ENCODE results near the gene FAM234B. TPM values are rescaled to one million over a fixed set of nuclear protein-coding genes. Genes with fewer than 3 reads are reported as not detected.

FAM234B gene
- polyA plus RNA-seq, 1 donor (not counting 4 experiments of a cell fraction or from before 2014, with no cell fraction given), result 4.5 TPM

DNA sequence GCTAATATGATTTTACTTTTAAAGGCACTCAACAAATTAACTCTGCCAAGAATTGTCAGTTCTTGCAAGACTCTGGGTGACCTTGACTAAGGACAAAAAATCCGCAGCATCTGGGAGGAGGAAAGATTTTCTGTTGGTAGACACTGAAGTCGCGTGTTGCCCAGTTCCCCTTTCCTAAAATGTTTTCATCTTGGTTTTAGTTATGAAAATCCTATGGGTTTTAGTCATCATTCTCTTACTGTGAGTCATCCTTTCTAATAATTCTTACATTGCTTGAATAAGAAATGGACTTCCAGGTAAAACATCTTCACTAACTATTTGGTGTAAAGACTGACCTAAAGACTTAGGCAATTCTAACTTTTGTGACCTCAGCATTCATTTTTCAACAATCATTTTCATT lies 50.2 kb downstream of the FAM234B start:
- Histone ChIP-seq H3K36me3 (ENCODE audit: control insufficient read depth in 2 of 2, extremely low read depth in 1 of 2, insufficient read depth in 2 of 2, low read length in 2 of 2) (no peaks in the 10 kb centered on the region), H3K27ac (ENCODE audit: control insufficient read depth, insufficient read depth, low read length) (peak overlapping the region; percentile 75), H3K4me3 (ENCODE audit: control insufficient read depth in 2 of 3, extremely low read depth in 1 of 3, insufficient read depth in 2 of 3, low read depth in 1 of 3, low read length in 3 of 3) (peak overlapping the region in 1 of 3 experiments; percentile 41), H4K20me1 (ENCODE audit: control insufficient read depth, extremely low read depth, insufficient read depth, low read length) (no peaks in the 10 kb centered on the region), H3K9me1 (ENCODE audit: control insufficient read depth, extremely low read depth, insufficient read depth, low read length) (no peaks in the 10 kb centered on the region), H2AFZ (ENCODE audit: control insufficient read depth, low read length) (peak overlapping the region; percentile 49), H3K27me3 (ENCODE audit: control insufficient read depth, extremely low read depth, insufficient read depth, low read length) (no peaks in the 10 kb centered on the region), H3K9ac (ENCODE audit: control insufficient read depth, extremely low read depth, insufficient read depth, low read length) (peak overlapping the region; percentile 31), H3K79me2 (ENCODE audit: control insufficient read depth, insufficient read depth, low read length) (no peaks in the 10 kb centered on the region), H3K4me1 (ENCODE audit: control insufficient read depth, extremely low read depth, insufficient read depth, low read length) (peaks cover 40% of the 10 kb centered on the region), H3K9me3 (ENCODE audit: control insufficient read depth, low read depth, low read length) (no peaks in the 10 kb centered on the region), H3K4me2 (ENCODE audit: control insufficient read depth, extremely low read depth, insufficient read depth, low read depth, low read length) (peak overlapping the region; percentile 88)
- dilution Hi-C loops (cut with MboI; ENCODE audit: extremely low pct_ligation_motif_present, low sequenced_read_pairs), result no loop called here
- FAIRE-seq (peak; percentile 65), DNase-seq (ENCODE audit: low read depth, low spot score) (no peak)
- TF ChIP-seq CTCF (optimal IDR thresholded peaks at IDR 0.05 in 1 of 3, IDR thresholded peaks at IDR 0.05 in 1 of 3, conservative IDR thresholded peaks at IDR 0.05 in 1 of 3; ENCODE audit: extremely low read depth in 1 of 3, insufficient read depth in 2 of 3, low read length in 3 of 3) (no peak), EZH2 (IDR thresholded peaks at IDR 0.05; ENCODE audit: low read length) (no peak)

DNA sequence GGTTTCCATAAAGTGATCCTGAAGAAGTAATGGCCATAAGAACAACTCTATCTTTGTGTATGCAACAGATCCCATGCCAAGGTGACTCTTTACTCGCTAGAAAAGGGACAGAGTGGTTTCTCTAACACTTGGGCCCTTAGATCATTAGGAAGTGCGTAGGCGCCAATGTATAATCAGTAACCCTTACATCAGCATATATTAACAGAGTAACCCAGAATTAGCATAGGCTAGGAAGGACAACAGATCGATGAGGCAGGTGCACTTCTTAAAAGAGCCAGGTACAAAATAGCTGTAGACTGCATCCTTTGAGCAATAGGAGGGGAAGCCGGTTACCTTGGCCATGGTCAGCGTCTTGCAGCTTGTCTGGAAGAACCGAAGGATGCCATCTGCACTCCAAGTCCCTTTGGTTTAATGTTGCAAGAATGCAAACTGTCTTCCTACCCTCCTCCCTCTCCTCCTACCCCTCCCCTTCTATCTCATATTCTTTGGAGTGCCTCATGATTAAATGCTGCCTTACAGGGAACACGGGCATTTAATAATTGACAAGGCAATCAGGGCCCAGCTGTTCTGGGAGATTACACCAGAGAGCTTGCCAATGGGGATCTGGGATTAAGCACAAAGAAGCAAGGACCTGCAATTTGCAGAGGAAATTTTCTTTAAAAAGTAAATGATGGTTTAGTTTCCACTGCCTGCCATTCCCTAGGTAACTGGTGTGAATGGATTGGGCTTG lies 51.2 kb downstream of the FAM234B start:
- Histone ChIP-seq H3K4me1 (ENCODE audit: control insufficient read depth, extremely low read depth, insufficient read depth, low read length) (peaks cover 51% of the 10 kb centered on the region), H3K27ac (ENCODE audit: control insufficient read depth, insufficient read depth, low read length) (no peak overlapping the region)

More for the DNA sequence above, 51.2 kb downstream of the FAM234B start:
- dilution Hi-C loops (cut with MboI; ENCODE audit: extremely low pct_ligation_motif_present, low sequenced_read_pairs), result no loop called here
- no peaks in the 10 kb centered on the region for H3K27me3 ChIP-seq (ENCODE audit: control insufficient read depth, extremely low read depth, insufficient read depth, low read length)
- no peak overlapping the region for H2AFZ ChIP-seq (ENCODE audit: control insufficient read depth, low read length)
- H3K4me2 ChIP-seq (ENCODE audit: control insufficient read depth, extremely low read depth, insufficient read depth, low read depth, low read length), result no peak overlapping the region
- no peaks in the 10 kb centered on the region for H4K20me1 ChIP-seq (ENCODE audit: control insufficient read depth, extremely low read depth, insufficient read depth, low read length)
- no peak for TF ChIP-seq EZH2 (IDR thresholded peaks at IDR 0.05; ENCODE audit: low read length)
- TF ChIP-seq CTCF (optimal IDR thresholded peaks at IDR 0.05 in 1 of 3, IDR thresholded peaks at IDR 0.05 in 1 of 3, conservative IDR thresholded peaks at IDR 0.05 in 1 of 3; ENCODE audit: extremely low read depth in 1 of 3, insufficient read depth in 2 of 3, low read length in 3 of 3), result no peak
- no peaks in the 10 kb centered on the region for H3K9me3 ChIP-seq (ENCODE audit: control insufficient read depth, low read depth, low read length)
- no peaks in the 10 kb centered on the region for H3K9me1 ChIP-seq (ENCODE audit: control insufficient read depth, extremely low read depth, insufficient read depth, low read length)
- FAIRE-seq (no peak), DNase-seq (ENCODE audit: low read depth, low spot score) (no peak)
- H3K9ac ChIP-seq (ENCODE audit: control insufficient read depth, extremely low read depth, insufficient read depth, low read length), result no peak overlapping the region
- H3K79me2 ChIP-seq (ENCODE audit: control insufficient read depth, insufficient read depth, low read length), result no peaks in the 10 kb centered on the region
- no peaks in the 10 kb centered on the region for H3K36me3 ChIP-seq (ENCODE audit: control insufficient read depth in 2 of 2, extremely low read depth in 1 of 2, insufficient read depth in 2 of 2, low read length in 2 of 2)
- no peak overlapping the region for H3K4me3 ChIP-seq (ENCODE audit: control insufficient read depth in 2 of 3, extremely low read depth in 1 of 3, insufficient read depth in 2 of 3, low read depth in 1 of 3, low read length in 3 of 3)
